Type B pancreatic cell (in vitro differentiated cells): ENCODE results near the gene RAMP1. TPM values are rescaled to one million over a fixed set of nuclear protein-coding genes. Genes with fewer than 3 reads are reported as not detected.

Experiments
- DNase-seq: peaks from one replicate; pipeline ENCODE4 v3.0.0; 2021; ENCODE audit warnings: mixed read lengths; ENCODE audit not compliant: unreplicated experiment; ENCODE audit errors: extremely low spot score
- H3K27ac Mint-ChIP-seq: 2 replicates; pipeline ENCODE4 v1.8.0; 2021; ENCODE audit warnings: mild to moderate bottlenecking, mixed read lengths
- H3K27me3 Mint-ChIP-seq: 2 replicates; pipeline ENCODE4 v1.8.0; 2021; ENCODE audit warnings: mixed read lengths
- H3K36me3 Mint-ChIP-seq: 2 replicates; pipeline ENCODE4 v1.8.0; 2021; ENCODE audit warnings: mixed read lengths
- H3K4me1 Mint-ChIP-seq: one replicate; pipeline ENCODE4 v1.8.0; 2021; ENCODE audit warnings: mixed read lengths; ENCODE audit not compliant: unreplicated experiment
- H3K4me3 Mint-ChIP-seq: 2 replicates; pipeline ENCODE4 v1.8.0; 2021; ENCODE audit warnings: mild to moderate bottlenecking, mixed read lengths
- H3K9me3 Mint-ChIP-seq: 2 replicates; pipeline ENCODE4 v1.8.0; 2021; ENCODE audit warnings: mixed read lengths
- total RNA-seq: library from RNA; stranded (reverse); gene quantifications from 2 replicates; pipeline ENCODE4 v1.2.1, GENCODE V29; 2021; ENCODE audit warnings: low replicate concordance
- TF ChIP-seq, protein P1 (sequence below): fragments of 200-600 bp; sonication (generic); conservative IDR thresholded peaks from 2 replicates; pipeline ENCODE4 v1.5.0; 2021; ENCODE audit warnings: antibody characterized with exemption, mild to moderate bottlenecking

Gene RAMP1
- total RNA-seq, 1 donor from 2014 or later: 11.3 TPM

DNA sequence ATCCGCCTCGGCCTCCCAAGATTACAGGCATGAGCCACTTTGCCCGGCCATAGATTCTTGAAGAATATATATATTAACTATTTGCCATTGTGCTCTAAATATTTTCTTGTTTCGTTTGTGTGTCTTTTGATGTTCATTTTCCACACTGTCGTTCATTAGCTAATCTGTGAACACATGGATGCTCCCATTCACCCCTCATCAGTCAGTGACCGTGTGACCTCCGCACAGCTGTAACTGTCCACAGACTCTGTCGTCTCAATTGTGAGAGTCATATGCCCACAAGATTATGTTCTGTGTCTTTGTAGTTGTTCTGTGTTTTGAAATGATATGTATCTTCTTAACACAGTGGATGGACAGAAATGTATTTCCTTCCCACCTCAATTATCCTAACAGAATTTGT, 29.6 kb downstream of the RAMP1 start:
- H3K4me3 Mint-ChIP-seq: no peak overlapping the region
- TF ChIP-seq, protein P1, sequence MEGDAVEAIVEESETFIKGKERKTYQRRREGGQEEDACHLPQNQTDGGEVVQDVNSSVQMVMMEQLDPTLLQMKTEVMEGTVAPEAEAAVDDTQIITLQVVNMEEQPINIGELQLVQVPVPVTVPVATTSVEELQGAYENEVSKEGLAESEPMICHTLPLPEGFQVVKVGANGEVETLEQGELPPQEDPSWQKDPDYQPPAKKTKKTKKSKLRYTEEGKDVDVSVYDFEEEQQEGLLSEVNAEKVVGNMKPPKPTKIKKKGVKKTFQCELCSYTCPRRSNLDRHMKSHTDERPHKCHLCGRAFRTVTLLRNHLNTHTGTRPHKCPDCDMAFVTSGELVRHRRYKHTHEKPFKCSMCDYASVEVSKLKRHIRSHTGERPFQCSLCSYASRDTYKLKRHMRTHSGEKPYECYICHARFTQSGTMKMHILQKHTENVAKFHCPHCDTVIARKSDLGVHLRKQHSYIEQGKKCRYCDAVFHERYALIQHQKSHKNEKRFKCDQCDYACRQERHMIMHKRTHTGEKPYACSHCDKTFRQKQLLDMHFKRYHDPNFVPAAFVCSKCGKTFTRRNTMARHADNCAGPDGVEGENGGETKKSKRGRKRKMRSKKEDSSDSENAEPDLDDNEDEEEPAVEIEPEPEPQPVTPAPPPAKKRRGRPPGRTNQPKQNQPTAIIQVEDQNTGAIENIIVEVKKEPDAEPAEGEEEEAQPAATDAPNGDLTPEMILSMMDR: no peak
- H3K9me3 Mint-ChIP-seq: no peaks in the 10 kb centered on the region
- H3K27me3 Mint-ChIP-seq: peaks cover 2% of the 10 kb centered on the region
- no peaks in the 10 kb centered on the region for H3K36me3 Mint-ChIP-seq
- DNase-seq: no peak
- H3K27ac Mint-ChIP-seq: no peak overlapping the region
- H3K4me1 Mint-ChIP-seq: peaks cover 4% of the 10 kb centered on the region

DNA sequence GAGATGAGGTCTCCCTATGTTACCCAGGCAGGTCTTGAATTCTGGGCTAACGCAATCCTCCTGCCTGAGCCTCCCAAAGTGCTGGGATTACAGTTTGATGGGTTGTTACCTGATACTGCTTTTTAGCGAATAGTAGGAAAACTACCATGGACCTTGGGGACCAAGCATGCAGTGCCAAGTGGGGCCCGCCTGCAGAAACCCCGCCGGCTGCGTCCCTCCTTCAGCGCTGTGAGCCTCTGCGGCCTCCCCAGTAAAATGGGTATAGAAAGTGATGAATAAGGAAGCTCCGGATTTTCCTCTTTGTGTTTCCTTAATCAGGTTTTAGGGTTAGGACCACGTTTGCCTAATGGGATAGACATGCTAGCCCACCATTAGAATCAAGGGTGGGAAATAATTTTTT, 30.4 kb downstream of the RAMP1 start:
- TF ChIP-seq, protein P1: no peak
- no peaks in the 10 kb centered on the region for H3K9me3 Mint-ChIP-seq
- H3K4me1 Mint-ChIP-seq: no peaks in the 10 kb centered on the region
- DNase-seq: no peak
- no peak overlapping the region for H3K4me3 Mint-ChIP-seq
- H3K27me3 Mint-ChIP-seq: no peaks in the 10 kb centered on the region
- H3K36me3 Mint-ChIP-seq: no peaks in the 10 kb centered on the region
- no peak overlapping the region for H3K27ac Mint-ChIP-seq

DNA sequence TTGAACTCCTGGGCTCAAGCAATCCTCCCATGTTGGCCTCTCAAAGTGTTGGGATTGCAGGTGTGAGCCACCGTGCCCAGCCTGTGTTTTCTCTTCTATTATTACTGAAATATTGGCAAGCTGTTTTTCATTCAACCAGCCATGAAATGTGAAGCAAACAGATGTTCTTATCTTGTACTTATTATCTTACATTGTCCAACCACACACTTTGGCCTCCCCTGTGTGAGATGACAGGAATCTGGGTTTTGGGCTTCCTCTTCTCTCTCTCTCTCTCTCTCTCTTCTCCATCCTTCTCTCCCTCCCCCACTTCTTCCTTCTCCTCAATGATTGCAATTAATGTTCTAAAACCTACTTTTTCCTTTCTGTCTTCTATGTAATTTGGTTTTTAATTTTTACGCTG, 33.1 kb downstream of the RAMP1 start:
- no peak for DNase-seq
- Mint-ChIP-seq H3K9me3 (no peaks in the 10 kb centered on the region), H3K4me3 (no peak overlapping the region), H3K27ac (no peak overlapping the region), H3K27me3 (no peaks in the 10 kb centered on the region), H3K4me1 (peaks cover 2% of the 10 kb centered on the region), H3K36me3 (no peaks in the 10 kb centered on the region)
- TF ChIP-seq, protein P1: no peak

- H3K27ac Mint-ChIP-seq: no peak overlapping the region
- H3K4me3 Mint-ChIP-seq: no peak overlapping the region
- peaks cover 5% of the 10 kb centered on the region for H3K4me1 Mint-ChIP-seq
- no peaks in the 10 kb centered on the region for H3K9me3 Mint-ChIP-seq
- H3K27me3 Mint-ChIP-seq: no peaks in the 10 kb centered on the region
- H3K36me3 Mint-ChIP-seq: no peaks in the 10 kb centered on the region
- TF ChIP-seq, protein P1: no peak
- DNase-seq: no peak
These were observed 33.7 kb downstream of the RAMP1 start for GRCh38 chr2:237892984-237893595.

GRCh38 chr2:237894396-237894979, 35.1 kb downstream of the RAMP1 start:
- no peak for DNase-seq
- no peak overlapping the region for H3K27ac Mint-ChIP-seq
- no peak overlapping the region for H3K4me3 Mint-ChIP-seq
- H3K36me3 Mint-ChIP-seq: no peaks in the 10 kb centered on the region
- peaks cover 11% of the 10 kb centered on the region for H3K4me1 Mint-ChIP-seq
- no peaks in the 10 kb centered on the region for H3K9me3 Mint-ChIP-seq
- TF ChIP-seq, protein P1: no peak
- H3K27me3 Mint-ChIP-seq: no peaks in the 10 kb centered on the region
